Right lobe of liver (tissue), 4 donors: ENCODE measurements around the gene KCNQ1.

Experiments used
- CTCF ChIP-seq, 4 donors: fragments of 200-600 bp in 3 of 4; fragments of 450-650 bp in 1 of 4; IDR thresholded peaks; one replicate each; pipeline versions ENCODE4 v1.5.1 to v1.8.0; 2016 to 2022; ENCODE audit warnings: antibody characterized with exemption in 4 of 4, mild to moderate bottlenecking in 2 of 4
- POLR2A ChIP-seq: fragments of 450-650 bp; IDR thresholded peaks from one replicate; pipeline ENCODE4 v1.6.1; 2017; ENCODE audit warnings: antibody characterized with exemption, mild to moderate bottlenecking
- donor health status: DM: no; HTN: no; CAD: no.
- donor health status: DM: no; HTN: no; CAD: no.
- donor health status: DM: no; HTN: yes; CAD: no.

- TF ChIP-seq CTCF (IDR thresholded peaks at IDR 0.05): no peak
- TF ChIP-seq POLR2A: no peak
Observed at GRCh38 chr11:2886936-2887335, 442.1 kb downstream of the KCNQ1 start.
